Skeletal muscle satellite cell (primary cell): ENCODE measurements around the gene TPSD1.
"Not testable (repeated sequence)": the region's sequence is repeated elsewhere in the genome, so short reads cannot be mapped to it uniquely, and the experiment has no call there.

Experiments
- H3K27me3 ChIP-seq: 2 replicates; pipeline ENCODE4 v1.7.0; 2013; ENCODE audit warnings: low read length; ENCODE audit not compliant: control insufficient read depth, insufficient read depth
- H3K36me3 ChIP-seq: 2 replicates; pipeline ENCODE4 v1.7.0; 2013; ENCODE audit warnings: mild to moderate bottlenecking, control low read depth, low read length; ENCODE audit not compliant: insufficient read depth
- H3K4me1 ChIP-seq: 2 replicates; pipeline ENCODE4 v1.7.0; 2013; ENCODE audit warnings: low read length; ENCODE audit not compliant: control insufficient read depth, insufficient read depth
- H3K4me2 ChIP-seq: 2 replicates; pipeline ENCODE4 v1.7.0; 2013; ENCODE audit warnings: mild to moderate bottlenecking, low read length
- H3K4me3 ChIP-seq: 2 replicates; pipeline ENCODE4 v1.7.0; 2013; ENCODE audit warnings: low read length
- H3K9ac ChIP-seq: 2 replicates; pipeline ENCODE4 v1.7.0; 2013; ENCODE audit warnings: mild to moderate bottlenecking, low read depth, low read length, moderate library complexity
- H3K9me3 ChIP-seq: replicated peaks from 2 replicates; pipeline ENCODE4 v1.7.0; 2013; ENCODE audit warnings: mild to moderate bottlenecking, control low read depth, low read length

The TPSD1 gene

GRCh38 chr16:1271724-1272413 lies 16.0 kb downstream of the TPSD1 start:
- not testable (repeated sequence) for H3K4me3 ChIP-seq, H3K9ac ChIP-seq, H3K4me2 ChIP-seq, H3K36me3 ChIP-seq, H3K9me3 ChIP-seq, H3K4me1 ChIP-seq
- peaks cover 39% of the 10 kb centered on the region for H3K27me3 ChIP-seq

GRCh38 chr16:1272453-1273198 lies 16.8 kb downstream of the TPSD1 start:
- Histone ChIP-seq H3K4me3 (no peak overlapping the region), H3K27me3 (peaks cover 38% of the 10 kb centered on the region), H3K36me3 (no peaks in the 10 kb centered on the region), H3K4me1 (no peaks in the 10 kb centered on the region), H3K9me3 (no peaks in the 10 kb centered on the region), H3K4me2 (no peak overlapping the region), H3K9ac (no peak overlapping the region)

DNA sequence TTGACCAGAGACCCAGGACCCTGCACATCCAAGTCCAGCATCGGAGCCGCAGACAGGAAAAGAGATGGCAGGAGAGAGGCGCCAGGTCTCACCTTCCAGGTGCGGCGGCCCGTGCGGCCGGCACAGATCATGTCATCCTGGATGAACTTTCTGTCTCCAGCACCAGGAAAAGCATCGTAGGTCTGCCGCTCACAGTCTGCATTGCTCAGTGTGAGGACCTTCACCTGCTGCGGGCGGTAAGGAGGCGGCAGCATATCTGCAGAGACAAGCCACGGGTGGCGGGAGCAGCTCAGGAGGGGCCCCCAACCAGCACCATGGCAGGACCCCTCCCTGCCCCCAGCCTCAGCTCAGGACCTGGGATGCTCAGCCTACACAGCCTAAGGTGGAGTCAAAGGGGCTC lies 17.9 kb downstream of the TPSD1 start:
- no peak overlapping the region for H3K9ac ChIP-seq
- H3K4me2 ChIP-seq = no peak overlapping the region
- no peaks in the 10 kb centered on the region for H3K4me1 ChIP-seq
- no peaks in the 10 kb centered on the region for H3K36me3 ChIP-seq
- no peak overlapping the region for H3K4me3 ChIP-seq
- no peaks in the 10 kb centered on the region for H3K9me3 ChIP-seq
- H3K27me3 ChIP-seq = peaks cover 38% of the 10 kb centered on the region

DNA sequence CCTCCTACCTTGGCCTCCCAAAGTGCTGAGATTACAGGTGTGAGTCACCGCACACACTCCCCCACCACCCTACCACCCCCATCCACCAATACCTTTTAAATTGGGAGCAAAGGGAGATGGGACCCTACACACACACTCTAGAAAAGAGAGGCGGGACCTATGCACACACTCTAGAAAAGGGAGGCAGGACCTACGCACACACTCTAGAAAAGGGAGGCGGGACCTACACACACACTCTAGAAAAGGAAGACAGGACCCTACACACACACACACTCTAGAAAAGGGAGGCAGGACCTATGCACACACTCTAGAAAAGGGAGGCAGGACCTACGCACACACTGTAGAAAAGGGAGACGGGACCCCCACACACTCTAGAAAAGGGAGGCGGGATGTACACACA lies 18.9 kb downstream of the TPSD1 start:
- Histone ChIP-seq H3K27me3 (peaks cover 34% of the 10 kb centered on the region), H3K36me3 (no peaks in the 10 kb centered on the region), H3K4me2 (no peak overlapping the region), H3K4me1 (no peaks in the 10 kb centered on the region), H3K9me3 (no peaks in the 10 kb centered on the region), H3K4me3 (no peak overlapping the region), H3K9ac (no peak overlapping the region)

GRCh38 chr16:1275791-1276579 lies 20.1 kb downstream of the TPSD1 start:
- H3K27me3 ChIP-seq = peaks cover 27% of the 10 kb centered on the region
- H3K4me2 ChIP-seq = no peak overlapping the region
- no peak overlapping the region for H3K4me3 ChIP-seq
- H3K36me3 ChIP-seq = no peaks in the 10 kb centered on the region
- no peaks in the 10 kb centered on the region for H3K9me3 ChIP-seq
- H3K4me1 ChIP-seq = no peaks in the 10 kb centered on the region
- H3K9ac ChIP-seq = no peak overlapping the region

GRCh38 chr16:1276580-1276878 lies 20.7 kb downstream of the TPSD1 start:
- H3K9me3 ChIP-seq = no peaks in the 10 kb centered on the region
- H3K9ac ChIP-seq = no peak overlapping the region
- no peaks in the 10 kb centered on the region for H3K36me3 ChIP-seq
- H3K4me2 ChIP-seq = no peak overlapping the region
- no peaks in the 10 kb centered on the region for H3K4me1 ChIP-seq
- no peak overlapping the region for H3K4me3 ChIP-seq
- H3K27me3 ChIP-seq = peaks cover 31% of the 10 kb centered on the region

GRCh38 chr16:1277151-1277598 lies 21.3 kb downstream of the TPSD1 start:
- Histone ChIP-seq H3K9ac (no peak overlapping the region), H3K4me2 (no peak overlapping the region), H3K9me3 (no peaks in the 10 kb centered on the region), H3K4me3 (no peak overlapping the region), H3K4me1 (no peaks in the 10 kb centered on the region), H3K36me3 (no peaks in the 10 kb centered on the region), H3K27me3 (peaks cover 33% of the 10 kb centered on the region)

GRCh38 chr16:1277617-1278282 lies 21.9 kb downstream of the TPSD1 start:
- Histone ChIP-seq H3K9me3 (no peaks in the 10 kb centered on the region), H3K4me2 (no peak overlapping the region), H3K36me3 (no peaks in the 10 kb centered on the region), H3K9ac (no peak overlapping the region), H3K27me3 (peaks cover 32% of the 10 kb centered on the region), H3K4me1 (no peaks in the 10 kb centered on the region), H3K4me3 (no peak overlapping the region)

DNA sequence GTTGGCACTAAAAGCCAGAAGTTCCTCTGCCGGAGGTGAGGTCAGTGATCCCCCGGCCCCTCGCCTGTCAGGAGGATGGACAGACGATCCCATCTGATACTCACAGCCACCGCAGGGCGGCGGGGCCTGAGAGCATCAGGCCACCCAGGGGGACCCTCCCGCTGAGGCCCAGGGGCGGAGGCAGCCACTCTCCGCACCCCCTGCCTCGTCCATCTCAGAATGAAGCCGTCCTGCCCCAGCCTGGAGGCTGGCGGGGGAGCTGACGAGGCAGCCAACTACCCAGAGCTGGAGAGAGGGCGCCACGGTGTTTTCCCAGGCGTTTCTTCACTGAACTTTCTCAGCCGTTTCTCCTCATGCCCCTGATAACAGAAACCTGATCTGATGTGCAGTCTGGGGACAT lies 22.6 kb downstream of the TPSD1 start:
- no peak overlapping the region for H3K9ac ChIP-seq

DNA sequence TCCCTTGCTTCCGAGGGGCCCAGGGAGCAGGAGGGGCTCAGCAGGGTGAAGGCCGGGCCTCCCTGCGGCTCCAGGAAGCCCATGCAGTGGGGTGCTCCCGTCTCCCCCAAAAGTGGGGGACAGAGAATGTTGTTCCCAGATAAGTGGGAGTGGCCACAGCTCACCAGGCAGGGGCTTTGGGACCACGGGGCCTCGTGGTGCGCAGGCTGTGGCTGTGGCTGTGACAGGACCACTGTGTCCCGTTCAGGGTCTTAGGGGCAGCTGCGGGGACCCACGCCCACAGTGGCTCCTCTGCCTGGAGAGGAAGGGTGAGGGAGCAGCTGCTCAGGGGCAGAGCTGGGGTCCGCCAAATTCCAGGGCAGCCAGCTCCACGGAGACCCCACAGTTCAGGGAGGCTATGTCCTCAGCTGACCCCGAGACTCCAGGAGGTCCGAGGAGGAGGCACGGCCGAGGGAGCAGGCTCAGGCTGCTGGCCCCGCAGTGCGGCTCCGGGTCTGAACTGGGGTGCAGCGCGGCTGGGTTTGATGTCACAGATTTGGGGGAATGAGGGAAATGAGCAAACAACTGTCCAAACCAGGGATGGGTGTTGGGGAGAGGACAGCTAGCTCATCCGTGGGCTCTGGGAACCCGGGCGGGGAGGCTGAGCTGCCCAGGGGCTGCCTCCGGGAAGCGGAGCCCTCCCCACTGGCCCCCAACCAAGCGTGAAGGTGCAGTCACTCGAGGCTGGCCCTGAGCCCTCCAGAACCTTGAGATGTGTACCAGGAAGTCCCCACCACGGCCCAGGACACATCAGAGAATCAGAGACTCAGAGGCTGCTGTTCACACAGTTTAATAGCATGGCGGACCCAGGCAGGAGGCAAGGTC lies 23.4 kb downstream of the TPSD1 start:
- no peak overlapping the region for H3K4me3 ChIP-seq
- H3K4me1 ChIP-seq = no peaks in the 10 kb centered on the region
- no peak overlapping the region for H3K4me2 ChIP-seq
- peaks cover 32% of the 10 kb centered on the region for H3K27me3 ChIP-seq
- no peaks in the 10 kb centered on the region for H3K36me3 ChIP-seq
- no peak overlapping the region for H3K9ac ChIP-seq
- no peaks in the 10 kb centered on the region for H3K9me3 ChIP-seq

More for the DNA sequence above, 22.6 kb downstream of the TPSD1 start:
- no peaks in the 10 kb centered on the region for H3K4me1 ChIP-seq
- H3K9me3 ChIP-seq = no peaks in the 10 kb centered on the region
- H3K27me3 ChIP-seq = peaks cover 31% of the 10 kb centered on the region
- no peak overlapping the region for H3K4me2 ChIP-seq
- H3K36me3 ChIP-seq = no peaks in the 10 kb centered on the region
- no peak overlapping the region for H3K4me3 ChIP-seq
